SKM-1 treated with dmso at 0.1 percent for 144 hours (cell line): ENCODE data around the gene STIM2.
"Not testable (repeated sequence)": the region's sequence is repeated elsewhere in the genome, so short reads cannot be mapped to it uniquely, and the experiment has no call there.

Experiments used
- DNase-seq: peaks from one replicate; lab custom pipeline; 2025; ENCODE audit not compliant: unreplicated experiment; lab: John Stamatoyannopoulos, UW

The STIM2 gene

GRCh38 chr4:27023366-27023765 is 162.7 kb downstream of the STIM2 start:
- DNase-seq = no peak

DNA sequence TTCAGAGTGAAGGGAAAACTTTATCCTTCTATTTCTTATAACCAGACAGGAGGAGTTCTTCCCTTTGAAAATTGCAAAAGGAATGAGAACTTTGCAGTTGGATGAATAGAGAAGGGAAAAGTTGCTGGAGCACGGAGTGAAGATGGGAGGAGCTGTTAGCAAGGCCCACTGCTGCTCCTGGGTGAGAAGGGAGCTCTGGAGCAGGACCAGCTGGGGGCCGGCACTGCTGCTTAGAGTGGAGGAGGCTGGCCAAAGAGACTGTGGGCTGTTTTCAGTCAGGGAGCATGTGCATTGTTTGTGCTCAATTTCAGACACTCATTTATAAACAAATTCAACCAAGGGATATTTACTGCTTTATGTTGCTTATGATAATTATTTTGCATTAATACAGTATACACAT is 164.2 kb downstream of the STIM2 start:
- no peak for DNase-seq

DNA sequence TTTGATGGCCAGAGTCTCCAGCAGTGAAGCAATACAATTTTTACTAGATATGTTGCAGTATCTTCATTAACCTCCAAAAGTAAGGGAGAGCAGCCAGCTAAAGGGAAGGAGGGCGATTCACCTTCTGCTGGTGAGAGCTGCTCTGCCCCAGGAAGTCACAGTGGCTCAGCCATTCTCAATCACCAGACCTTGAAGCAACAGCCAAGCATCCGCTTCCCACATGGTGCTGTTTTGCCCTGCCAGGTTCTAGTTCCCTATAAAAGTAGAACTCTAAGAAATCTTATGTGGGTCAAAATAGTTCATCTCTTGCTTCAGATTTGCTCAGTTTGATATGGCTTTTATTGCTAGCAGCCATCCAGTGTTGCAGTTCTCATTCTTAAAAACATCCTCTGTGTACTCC is 166.8 kb downstream of the STIM2 start:
- no peak for DNase-seq

DNA sequence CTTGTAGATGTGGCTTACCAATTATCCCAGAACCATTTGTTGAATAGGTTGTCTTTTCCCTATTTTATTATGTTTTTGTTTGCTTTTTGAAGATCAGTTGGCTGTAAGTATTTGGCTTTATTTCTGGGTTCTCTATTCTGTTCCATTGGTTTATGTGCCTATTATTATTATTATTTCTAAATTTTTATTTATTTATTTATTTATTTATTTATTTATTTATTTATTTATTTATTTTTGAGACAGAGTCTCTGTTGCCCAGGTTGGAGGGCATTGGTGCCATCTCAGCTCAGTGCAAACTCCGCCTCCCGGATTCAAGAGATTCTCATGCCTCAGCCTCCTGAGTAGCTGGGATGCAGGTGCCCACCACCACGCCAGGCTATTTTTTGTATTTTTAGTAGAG is 174.5 kb downstream of the STIM2 start:
- not testable (repeated sequence) for DNase-seq

DNA sequence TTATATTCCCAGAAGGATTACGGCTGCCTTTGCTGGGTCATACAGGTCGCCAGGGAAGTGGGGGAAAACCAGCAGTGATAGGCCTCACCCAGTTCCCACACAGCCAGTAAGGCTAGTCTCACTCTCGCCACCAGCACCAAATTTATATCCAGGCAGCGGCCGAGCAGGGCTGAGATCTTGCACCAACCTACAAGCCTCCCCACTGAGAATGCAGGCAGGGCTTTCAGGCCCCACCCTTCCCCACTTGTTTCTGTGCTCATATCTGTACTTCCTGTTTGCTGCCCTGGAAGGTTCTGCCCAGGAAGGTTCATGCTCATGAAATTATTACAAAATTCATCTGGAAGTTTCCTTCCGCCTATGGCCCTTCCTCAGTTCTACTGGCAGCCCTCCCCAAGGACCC is 179.7 kb downstream of the STIM2 start:
- DNase-seq = peak; percentile 52

DNA sequence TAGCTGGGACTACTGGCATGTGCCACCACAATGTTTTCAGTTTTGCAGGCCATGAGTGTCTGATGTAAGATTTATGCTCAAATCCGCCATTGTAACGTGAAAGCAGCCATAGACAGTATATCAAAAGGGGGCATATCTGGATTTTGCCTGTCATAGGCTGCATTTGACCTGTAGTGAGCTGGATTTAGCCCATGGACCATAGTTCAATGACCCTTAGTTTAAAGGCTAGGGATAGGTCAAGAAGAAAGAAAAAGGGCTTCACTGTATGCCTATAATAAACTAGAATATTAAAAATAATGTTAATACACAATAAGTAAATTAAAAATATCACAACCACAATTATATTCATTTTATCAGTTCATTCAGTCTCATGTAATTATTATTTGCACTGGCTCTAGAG is 181.8 kb downstream of the STIM2 start:
- DNase-seq = no peak

- DNase-seq = no peak
Measured at GRCh38 chr4:27043200-27043599, 182.6 kb downstream of the STIM2 start.

- DNase-seq = no peak
Measured at GRCh38 chr4:27046851-27047250, 186.2 kb downstream of the STIM2 start.

DNA sequence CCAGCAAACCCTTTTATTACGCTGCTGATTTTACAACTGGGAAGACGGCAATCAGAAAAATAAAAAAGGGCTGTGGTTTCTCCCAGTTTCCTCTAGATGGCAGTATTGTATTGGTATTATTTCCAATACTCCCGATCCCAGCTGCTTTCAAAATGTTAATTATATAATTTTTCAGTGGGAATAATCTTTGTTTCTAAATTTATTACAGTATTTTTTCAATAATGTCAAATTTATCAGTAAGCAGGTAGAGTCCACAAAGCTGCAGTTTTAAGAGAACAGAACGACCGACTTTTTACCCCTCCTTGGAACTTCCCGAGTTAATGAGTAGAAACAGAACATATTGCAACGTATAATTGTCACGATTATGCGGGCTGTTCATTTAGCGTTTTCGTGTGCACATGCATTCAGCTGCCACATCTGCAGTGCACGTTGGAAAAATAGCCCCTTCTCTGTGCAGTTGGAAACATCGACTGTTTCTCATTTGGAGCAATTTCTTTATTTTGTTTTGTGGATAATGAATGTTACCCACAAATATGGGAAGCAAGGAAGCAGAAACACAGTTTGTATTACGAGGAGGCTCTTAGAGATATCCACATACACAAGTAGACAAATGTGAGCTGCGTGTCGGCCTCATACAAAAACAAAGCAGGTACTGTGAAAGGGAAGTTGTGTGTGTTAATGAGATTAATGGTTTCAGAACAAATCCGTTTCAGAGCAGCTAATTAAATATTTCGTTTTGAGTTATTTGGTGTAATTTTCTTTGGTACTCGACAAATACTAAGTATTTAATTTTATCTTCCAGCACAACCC is 188.0 kb downstream of the STIM2 start:
- peak; percentile 62 for DNase-seq

DNA sequence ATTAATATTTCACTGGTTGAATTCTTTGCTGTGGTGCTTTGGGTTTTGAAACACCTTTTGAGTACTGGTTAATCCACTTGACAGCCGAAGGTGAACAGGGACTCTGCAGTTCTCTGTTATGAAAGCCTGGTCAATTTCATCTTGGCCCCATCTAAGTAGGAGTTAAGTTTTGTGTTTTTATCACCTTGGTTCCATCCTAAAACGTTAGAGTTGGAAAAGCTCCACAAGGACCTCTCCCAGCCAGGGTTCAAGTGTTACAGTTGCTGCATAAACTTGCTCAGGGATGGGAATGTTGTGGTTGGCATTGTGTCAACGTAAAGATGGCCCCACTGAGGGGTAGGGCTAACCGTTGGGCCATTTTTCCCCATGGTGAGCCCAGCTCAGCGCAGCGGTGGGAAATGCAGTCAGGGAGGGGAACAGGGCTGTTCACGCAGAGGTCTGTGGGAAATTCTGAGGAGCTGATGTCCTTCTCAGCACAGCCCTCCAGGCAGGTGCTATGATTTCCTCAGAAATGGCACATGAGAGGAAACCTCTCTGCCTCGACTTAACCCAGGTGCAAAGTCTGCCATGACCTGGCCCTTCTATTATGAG is 188.7 kb downstream of the STIM2 start:
- DNase-seq = no peak

DNA sequence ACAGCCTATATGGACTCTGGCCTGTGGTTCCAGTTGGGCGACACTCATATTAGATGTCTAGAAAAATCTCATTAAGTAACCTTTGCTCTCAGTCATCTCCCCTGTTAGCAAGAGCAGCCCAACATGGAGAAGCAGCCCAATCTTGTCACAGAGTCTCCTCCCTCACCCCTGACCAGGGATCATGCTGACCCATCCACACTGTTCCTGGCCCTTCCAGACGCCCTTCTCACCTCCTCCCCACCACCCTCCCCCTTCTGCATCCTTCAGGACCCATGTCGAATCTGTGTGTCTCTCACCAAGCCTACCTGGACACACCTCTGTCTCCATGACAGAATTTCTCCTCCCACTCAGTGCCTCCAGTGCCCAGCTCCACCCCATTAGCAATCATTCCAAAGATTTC is 190.1 kb downstream of the STIM2 start:
- no peak for DNase-seq

DNA sequence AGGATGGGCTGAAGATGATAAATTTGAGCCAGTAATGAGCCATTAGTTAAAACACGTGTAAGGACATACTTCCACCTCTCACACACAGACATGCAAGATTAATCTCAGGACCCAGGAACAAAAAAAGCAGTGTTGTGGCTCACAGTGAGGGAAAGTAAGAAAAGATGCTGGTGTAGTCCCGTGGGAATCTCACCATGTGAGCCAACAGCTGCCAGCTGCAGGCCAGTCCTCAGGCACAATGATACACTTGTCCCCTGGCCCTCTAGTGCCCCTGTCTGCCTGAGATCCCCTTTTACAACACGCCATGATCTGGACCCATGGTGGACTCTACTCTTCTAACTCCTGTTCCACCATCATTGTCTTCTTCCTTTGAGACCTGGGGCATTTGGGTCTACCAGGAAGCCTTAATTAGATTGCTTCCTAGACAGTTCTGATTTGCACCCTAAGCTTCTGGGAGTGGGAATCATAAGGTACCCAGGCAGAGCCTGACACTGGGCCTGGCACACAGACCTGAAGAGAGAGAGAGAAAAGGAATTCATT is 194.7 kb downstream of the STIM2 start:
- DNase-seq = no peak

- no peak for DNase-seq
Measured at GRCh38 chr4:27056281-27056680, 195.6 kb downstream of the STIM2 start.

DNA sequence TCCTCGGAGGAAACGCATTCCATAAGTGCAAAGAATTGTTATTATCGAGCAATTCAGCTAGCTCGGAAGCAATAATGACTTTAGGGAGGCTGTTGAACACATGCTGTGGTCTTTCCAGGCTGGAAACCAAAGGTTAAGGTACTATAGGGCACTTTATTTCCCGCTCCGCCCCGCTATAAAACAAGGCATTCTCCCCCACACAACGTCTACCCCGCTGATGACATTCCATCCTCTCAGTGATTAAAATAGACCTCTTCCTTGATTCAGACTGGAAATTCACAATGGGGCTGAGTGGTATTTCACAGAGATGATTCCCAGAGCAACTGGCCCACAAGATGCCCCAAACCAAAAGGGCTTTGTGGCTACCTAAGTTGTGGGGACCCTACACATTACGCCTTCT is 196.4 kb downstream of the STIM2 start:
- no peak for DNase-seq

DNA sequence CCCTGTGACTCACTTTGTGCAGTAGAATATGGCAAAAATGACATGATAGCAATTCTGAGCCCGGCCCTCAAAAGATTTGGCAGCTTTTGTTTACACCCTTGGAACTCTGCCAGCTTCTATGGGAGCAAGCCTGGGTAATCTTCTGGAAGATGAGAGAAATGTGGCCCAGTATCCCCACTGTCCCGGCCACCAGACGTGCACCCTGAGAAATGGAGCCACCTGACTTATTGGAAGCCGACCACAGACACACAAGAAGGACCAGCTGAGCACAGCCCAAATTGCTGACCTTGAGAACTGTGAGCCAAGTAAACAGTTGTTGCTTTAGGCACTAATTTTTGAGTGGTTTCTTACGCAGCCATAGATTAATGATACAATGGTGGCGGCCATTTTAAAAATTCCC is 197.0 kb downstream of the STIM2 start:
- DNase-seq = no peak

DNA sequence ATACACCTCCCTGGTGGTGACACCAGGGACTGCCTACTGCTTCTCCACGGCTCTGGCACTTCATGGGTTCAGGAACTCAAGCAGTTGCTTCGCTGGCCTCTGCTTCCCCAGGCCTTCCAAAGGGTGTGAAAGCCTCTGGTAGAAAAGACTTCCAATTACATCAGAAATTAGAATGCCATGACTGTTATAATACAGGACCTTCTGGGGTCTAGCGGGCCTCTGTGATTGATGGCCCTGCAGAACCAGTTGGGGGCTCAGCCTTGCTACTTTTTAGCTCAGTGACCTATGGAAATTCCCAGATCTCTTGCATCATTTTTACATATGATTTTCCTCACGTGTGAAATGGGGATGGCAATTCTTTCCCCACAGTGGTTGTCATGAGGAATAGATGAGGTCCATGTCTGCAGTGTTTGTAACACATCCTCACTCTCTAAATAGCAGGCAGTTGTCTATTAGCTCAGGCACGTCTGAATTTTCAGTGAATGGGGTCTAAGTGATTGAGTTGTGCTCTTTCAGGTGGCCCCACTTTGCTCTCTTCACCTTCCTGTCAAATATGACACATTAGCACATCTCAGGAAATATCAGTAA is 198.3 kb downstream of the STIM2 start:
- no peak for DNase-seq

GRCh38 chr4:27059446-27059845 is 198.8 kb downstream of the STIM2 start:
- no peak for DNase-seq

- no peak for DNase-seq
Measured at GRCh38 chr4:27062256-27062655, 201.6 kb downstream of the STIM2 start.

DNA sequence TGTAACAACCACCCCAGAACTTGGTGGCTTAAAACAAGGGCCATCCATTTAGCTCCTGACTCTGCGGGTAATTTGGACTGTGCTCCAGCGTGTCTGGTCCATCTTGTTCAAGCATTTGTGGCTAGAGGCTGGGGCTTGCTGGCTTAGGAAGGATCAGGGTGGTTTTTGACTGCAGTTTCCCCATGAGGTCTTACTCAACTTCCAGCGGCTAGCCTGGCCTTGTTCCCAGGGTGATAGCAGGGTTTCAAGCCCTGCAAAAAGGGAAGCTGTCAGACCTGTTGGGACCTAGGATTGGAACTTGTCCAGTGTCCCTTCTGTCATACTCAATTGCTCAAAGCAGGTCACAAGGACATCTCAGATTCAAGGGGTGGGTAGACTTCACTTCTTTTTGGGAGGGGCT is 205.9 kb downstream of the STIM2 start:
- peak; percentile 98 for DNase-seq

DNA sequence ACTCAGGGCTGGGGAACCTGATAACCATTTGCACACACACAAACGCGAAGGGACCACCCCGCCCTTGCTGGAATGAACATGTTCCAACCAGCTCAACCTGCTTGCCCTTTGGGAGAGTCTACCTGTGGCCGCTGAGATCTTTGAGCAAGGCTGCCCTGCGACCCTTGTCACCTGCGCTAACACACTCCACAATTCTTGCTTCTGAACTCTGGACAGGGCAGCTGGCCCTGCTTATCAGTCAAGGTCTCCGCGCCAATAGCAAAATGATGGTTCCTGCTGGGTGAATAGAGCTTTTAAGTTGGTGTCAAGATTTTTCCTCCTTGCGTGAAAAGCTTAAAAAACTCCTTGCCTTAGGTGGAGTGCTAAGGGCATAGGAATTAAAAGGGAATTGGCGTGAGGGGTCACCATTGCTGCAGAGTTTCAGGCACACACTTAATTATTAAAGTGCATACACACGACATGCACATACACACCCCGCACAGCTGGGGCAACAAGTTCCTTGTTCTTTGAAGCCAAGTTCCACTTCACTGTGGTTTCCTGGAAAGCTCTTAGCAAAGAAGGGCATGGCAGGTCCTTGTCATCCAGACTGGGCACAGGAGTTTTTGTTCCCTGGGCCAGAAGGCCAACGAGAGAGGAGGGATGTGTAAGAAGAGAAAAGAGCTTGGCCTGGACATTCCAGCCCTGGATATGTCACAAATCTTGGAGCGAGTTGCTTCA is 207.7 kb downstream of the STIM2 start:
- peak; percentile 42 for DNase-seq
